Stimulated activated naive CD8-positive, alpha-beta T cell treated with anti-CD3 and anti-CD28 coated beads, Interleukin-15, Interleukin-2, amounts not matched to agents 100 U/mL and 50 U/mL, for 24 hours (primary cell): Measurements from ENCODE around the gene ADORA3.

Experiments used
- ATAC-seq: fragments of 150-1000 bp; cut with Tn5 transposase; one replicate; pipeline ENCODE4 v1.10.0; 2021
- DNase-seq: peaks from one replicate; pipeline ENCODE4 v3.0.0; 2021

Gene ADORA3

DNA sequence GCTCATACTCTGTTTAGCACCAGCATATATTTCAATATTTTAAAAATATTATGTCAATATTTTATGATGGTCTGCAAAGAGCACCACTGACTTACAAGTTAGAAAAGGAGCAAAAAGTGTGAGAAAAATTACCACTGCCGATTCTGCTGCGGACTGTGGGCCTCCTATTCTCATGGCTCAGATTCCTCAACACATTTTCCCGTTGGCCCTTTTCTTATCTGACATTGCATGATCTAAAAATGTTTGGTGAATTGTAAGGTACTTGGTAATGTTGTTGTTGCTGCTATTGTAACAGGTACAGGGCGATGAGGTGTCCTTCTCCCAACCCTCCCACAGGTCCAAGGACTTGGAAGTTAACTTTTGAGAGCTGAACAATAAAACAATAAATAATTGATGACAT lies 28.9 kb downstream of the ADORA3 start:
- ATAC-seq = no peak

DNA sequence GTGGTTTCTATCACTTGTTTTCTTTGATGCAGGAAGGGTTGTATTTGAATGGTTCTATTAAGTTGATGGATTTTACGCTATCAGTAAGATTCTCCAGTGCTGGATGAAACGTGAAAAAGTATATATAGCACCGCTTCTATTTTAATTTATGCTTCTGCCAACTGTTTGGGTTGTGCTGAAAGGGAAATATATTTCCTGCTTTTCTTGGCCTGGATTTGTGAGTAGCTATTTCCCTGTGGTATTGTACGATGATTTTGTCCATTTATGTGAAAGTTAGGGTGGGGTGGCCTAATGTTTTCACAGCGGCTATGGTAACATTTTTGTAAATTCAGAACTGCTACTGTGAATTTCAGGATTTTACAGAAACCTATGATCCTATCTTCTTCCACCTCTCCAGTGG lies 29.3 kb downstream of the ADORA3 start:
- no peak for DNase-seq
- ATAC-seq = no peak

More for the DNA sequence above, 28.9 kb downstream of the ADORA3 start:
- no peak for DNase-seq

DNA sequence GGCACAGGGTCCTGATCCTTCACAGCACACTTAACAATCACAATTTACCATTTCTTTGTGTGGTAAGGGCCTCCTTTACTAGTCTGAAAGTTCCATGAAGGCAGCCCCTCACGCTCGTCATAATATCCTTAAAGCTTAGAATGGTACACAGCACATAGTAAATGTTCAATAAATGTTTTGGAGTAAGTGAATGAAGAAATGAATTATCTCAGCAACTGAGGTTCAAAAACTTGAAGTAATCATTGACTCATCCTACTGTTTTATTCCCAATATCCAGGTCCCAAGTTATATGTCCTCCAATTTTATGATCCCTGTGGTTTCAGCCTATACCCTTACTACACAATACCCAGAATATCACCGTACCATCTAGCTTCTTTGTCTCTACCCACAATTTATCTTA lies 31.9 kb downstream of the ADORA3 start:
- ATAC-seq = no peak
- DNase-seq = no peak

DNA sequence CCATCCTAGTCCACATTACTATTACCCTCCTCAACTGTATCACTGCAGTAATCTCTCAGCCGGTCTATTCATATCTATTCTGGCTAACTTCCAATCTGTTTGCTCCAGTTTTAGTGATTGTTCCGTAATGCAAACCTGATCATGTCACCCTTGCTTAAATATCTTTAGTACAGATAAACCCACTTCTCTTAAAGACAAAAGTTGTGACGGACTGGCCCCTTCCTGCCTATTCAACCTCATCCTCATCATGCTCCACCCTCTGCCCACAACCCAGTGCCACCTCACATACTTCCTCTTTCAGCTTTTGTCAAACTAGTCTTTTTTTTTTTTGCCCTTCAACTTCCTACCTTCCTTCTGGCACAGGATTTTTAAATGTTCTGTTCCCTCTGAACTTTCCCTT lies 32.4 kb downstream of the ADORA3 start:
- DNase-seq (peak; percentile 66), ATAC-seq (peak; percentile 74)

DNA sequence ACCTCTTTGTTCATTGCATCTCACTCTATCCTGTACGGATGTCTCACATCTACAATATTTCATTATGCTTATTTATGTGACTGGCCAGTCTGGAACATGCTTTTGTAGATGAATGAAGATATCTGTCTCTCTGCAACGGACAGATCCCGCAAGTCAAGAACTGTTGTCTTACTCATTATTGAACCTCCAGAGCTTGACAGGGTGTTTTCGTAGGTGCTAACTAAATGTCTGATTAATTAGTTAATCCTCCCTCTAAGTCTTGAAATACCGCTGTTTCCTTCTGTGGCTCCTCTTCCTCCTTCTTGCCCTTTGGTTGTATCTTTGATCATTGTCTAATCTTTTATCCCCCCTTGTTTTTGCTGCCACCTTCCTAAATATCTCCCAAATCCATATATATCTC lies 32.8 kb downstream of the ADORA3 start:
- ATAC-seq (no peak), DNase-seq (no peak)

DNA sequence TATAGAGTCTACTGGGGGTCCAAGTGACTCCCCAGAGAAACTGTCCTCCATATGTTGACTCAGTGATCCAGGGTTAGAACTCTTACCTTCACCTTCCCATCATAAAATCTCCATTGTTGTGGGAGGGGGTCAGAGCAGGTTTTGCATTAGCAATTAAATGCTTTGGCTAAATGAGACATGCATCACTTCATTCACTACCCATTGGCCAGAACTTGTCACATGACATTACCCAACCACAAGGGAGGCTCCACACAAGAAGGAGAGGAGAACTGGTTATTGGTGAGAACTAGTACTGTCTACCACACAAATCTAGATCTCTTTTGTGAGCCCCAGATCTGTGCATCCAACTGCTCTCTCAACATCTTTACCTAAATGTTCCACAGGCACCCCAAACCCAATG lies 33.9 kb downstream of the ADORA3 start:
- ATAC-seq (no peak), DNase-seq (no peak)

DNA sequence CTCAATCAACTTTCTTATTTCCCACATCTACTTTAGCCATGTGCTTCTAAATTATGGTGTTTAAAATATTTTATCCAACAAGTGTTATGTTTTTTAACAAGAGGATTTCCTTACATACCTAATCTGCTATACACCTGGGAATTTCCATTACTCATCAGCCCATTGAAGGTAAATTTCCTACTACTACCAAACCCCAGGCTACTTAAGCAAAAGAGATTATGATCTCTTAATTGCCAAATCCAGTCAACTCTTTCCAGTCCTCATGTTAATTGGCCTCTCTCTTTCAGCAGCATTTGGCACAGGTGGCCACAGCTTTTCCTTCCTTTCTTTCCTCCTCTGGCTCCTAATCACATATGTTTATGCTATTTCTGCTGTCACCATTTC lies 34.7 kb downstream of the ADORA3 start:
- ATAC-seq (no peak), DNase-seq (no peak)

DNA sequence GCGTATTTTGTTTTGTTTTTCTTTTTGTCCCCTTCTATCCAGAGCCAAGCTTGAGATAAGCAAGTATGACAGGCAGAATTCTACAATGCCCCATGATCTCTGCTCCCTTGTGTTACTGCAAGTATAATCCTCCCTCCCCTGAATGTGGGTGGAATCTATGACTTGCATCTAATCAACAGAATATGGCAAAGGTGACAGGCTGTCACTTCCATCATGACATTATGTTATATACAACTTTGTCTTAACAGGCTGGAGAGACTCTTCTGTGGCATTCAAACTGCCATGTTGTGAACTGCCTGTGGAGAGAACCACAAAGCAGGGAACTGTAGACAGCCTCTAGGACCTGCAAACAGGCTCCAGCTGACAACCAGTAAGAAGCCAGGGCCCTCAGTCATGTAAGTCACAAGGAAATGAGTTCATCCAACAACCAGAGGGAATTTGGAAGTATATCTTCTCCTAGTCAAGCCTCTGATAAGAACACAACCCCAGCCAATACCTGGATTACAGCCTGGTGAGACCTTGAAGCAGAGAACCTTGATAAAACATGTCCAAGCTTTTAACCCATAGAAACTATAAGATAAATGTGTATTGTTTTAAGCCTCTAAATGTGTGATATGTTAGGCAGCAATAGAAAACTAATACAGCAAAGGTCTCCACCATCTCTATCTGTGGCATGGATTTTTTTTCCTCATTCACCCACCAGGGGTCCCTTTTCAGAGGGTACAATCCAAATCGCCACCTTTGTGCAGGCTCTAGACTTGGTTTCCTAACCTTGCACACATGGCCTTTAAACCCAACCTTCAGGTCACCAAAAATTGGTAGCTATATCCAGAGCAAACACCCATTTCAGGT lies 35.3 kb downstream of the ADORA3 start:
- no peak for ATAC-seq
- DNase-seq = no peak

DNA sequence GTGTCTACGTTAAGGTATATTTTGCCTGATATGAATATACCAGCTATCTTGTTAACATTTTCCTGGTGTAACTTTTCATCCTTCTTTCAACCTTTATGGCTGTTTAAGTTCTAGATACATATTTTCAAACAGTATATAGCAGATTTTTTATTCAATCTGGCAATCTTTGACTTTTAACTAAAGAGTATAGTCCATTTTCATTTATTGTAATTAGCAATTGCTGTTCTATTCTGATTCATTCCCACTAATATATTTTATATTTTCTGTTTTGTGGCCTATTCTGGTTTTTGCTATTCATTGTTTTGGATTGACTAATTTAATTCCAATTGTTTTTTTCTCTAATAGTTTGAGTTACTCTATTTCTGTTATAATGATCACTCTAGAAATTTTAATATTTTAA lies 37.0 kb downstream of the ADORA3 start:
- no peak for ATAC-seq
- no peak for DNase-seq

DNA sequence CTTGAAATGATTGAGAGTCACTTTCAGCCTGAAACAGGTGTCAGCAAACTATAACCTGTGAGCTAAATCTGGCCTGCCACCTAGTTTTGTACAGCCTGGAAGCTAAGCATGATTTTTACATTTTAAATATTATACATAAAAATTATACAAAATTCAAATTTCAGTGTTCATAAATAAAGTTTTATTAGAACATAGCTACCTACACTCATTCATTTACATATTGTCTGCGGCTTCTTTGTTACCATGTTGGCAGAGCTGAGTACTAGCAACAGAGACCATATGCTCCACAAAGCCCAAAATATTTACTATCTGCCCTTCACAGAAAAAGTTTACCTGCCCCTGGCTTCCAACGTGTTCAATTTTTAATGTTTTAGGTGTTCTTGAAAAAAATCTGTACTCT lies 37.7 kb downstream of the ADORA3 start:
- no peak for DNase-seq
- no peak for ATAC-seq

DNA sequence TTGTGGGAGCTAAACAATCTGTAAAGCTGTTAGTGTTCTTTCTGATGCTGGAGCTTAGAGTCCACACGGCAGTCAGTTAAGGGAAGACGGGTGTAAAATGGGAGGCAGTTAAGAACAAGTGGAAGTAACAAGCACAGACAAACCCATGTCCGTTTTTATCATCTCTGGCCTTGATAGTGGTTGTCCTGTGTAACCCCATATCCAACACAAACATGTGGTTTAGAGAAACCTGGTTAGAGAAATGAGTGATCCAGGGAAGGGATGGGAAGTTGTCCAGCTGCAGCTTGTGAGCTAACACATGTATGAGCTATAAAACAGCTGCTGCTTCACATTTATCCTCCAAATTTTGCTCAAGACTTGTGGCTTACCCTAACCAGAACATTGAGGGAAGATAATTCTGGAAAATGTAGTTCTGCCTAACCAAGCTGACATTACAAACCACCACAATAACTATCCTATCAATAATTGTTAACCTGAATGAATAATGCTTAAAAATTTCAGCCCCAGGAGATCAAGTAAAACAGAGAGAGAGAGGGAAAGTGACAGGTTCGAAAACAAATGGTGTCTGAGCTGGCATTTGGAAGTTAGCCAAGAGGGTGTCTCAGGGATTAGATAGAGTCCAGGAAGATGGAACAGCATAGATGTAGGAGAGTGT lies 40.3 kb downstream of the ADORA3 start:
- DNase-seq (no peak), ATAC-seq (no peak)

DNA sequence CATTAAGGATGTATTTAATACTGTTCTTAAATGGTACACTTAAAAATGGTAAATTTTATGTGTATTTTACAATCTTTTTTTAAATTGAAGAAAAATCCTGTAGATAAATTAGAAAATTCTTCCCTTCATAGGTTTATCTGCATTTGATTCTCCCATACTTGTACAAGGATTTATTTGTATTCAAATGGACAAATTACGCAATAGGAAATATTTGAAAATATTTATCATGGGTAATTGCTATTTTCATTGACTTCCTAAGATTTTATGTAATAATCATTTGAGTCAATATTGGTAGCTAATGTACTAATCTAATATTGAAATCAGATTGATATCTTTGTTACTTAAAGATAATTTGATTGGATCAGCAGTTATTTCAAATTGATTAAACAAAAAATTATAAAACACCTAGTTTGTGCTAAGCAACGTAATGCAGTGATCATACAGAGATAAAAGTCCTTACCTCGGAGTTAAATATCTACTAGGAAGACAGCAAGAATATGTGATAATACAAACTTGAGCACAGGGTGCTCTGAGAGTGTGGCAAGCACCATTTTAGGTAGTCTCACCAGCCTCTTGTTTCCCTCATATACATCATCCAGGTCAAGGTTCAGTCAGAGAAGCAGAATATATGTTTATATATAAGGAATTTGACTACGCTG lies 40.9 kb downstream of the ADORA3 start:
- ATAC-seq (no peak), DNase-seq (no peak)

DNA sequence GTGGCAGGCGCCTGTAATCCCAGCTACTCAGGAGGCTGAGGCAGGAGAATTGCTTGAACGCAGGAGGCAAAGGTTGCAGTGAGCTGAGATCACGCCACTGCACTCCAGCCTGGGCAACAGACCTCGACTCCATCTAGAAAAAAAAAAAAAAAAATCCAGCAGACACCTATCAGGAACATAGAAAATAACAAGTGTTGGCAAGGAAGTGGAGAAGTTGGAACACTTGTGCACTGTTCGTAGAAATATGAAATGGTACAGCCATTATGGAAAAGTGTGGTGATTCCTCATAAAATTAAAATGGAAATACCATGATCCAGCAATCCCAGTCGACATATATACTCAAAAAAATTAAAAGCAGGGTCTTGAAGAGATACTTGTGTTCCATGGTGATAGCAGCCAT lies 41.7 kb downstream of the ADORA3 start:
- no peak for DNase-seq
- no peak for ATAC-seq

DNA sequence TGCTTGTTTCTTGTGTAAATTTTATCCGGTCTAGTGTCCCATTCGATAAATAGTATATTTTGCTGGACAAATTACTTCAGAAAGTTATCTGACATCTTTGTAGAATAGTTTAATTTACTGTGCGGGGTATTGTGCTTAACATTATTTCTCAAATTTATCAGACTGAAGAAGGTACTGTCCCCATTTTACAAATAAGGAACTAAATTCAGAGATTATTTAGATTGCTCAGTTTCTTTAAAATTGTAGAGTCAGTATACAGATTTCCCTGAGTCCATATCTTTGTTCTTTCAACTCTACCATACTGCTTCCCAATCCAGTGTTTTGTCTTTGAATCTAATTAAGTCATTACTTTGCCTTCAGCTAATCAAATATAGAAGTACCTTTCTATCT lies 47.8 kb downstream of the ADORA3 start:
- DNase-seq = no peak
- ATAC-seq = no peak

DNA sequence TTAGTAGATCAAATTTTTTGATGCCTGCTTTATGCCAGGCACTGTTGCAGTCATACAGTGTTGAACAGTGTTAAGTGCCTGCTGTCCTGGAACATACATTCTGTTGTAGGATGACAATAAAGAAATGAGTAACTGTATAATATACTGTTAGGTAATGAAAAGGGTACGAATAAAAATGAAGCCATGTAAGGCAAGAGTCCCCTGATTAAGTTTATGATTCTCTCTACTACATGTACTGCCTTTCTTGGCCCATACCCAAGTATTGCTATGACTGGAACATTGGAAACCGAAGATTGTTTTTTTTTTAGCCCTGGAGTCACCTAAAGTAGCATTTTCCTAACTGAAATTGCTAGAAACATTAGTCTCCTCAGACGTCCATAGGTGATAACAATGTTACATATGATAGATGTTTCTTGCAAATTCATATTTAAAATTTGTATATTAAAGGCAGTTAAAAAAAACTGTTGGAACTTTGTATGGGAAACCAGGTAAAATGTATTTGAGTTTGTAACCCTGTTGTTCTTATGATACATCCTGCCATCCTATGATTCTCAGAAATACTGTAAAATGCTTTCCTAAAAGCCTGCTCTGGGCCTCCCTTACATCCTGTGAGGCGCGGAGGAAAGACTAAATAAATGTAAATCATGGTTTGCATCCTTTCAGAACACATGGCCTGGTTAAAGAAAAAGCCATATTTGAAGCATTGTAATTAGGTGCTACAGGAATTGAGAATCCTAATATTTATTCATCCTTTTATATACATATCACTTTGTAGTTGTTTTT lies 48.4 kb downstream of the ADORA3 start:
- no peak for DNase-seq
- peak; percentile 52 for ATAC-seq

DNA sequence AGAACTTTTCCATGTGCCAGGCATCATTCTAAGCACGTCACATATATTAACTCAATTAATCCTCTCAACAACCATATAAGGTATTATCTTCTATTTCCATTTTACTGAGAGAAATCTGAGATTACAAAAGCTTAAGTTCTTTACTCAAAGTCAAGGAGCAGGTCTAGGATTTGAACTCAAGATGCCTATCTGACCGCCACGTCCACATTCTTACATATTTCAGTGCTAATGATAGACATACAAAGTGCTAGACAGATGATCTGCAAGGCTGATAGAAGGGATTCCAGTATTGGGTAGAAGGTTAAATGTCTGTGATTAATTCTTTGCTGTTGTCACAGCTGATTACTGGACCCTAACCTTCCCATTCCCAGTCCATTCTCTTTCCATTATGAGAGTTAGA lies 49.7 kb downstream of the ADORA3 start:
- DNase-seq (no peak), ATAC-seq (no peak)

DNA sequence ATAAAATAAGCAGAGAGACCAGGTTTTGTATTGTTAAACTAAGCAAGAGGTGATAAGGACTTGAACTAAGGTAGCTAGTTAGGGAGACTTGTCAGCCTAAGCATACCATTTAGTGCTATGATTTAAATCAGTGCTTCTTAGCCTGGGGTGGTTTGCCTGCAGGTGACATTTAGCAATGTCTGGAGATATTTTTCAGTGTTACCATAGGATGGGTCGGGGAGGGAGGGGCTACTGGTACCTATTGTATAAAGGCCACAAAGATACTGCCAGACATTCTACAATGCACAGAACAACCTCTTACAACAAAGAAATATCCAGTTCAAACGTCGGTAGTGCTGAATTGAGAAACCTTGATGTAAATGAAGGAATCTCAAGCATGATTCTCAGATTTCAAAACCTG lies 50.9 kb downstream of the ADORA3 start:
- no peak for ATAC-seq

DNA sequence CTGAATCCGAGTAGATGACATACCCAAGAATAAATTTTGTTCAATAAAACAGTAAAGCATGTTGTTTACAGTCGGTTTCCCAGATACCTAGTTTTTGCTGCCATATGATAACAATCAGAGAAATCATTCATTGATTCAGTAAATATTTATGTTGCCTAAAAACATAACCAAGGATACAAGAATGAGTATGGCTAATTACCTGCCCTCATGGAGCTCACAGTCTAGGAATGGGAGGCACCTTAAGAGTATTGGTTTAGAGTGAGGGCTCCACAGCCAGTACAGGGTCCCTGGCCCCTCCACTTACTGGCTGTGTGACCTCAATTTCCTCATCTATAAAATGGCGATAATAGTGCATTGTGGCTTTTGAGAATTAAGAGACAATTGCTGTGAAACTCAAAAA lies 53.2 kb downstream of the ADORA3 start:
- DNase-seq (no peak), ATAC-seq (no peak)

More for the DNA sequence above, 50.9 kb downstream of the ADORA3 start:
- DNase-seq = no peak

DNA sequence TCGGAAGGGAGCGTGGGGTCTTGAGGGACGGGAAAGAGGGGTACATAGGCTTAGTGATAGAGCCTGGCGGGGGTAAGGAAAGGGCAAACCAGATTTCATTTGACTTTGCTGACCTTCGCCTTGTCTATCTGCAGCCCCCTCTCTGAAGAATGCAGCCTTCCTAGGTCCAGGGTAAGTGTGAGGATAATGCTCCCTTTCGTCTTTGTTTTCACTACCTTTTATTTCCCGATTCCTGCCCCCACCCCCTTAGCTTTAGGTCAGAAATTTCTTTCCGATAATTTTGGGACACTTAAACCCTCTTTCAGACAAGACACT lies 53.8 kb downstream of the ADORA3 start:
- DNase-seq (no peak), ATAC-seq (no peak)
